LNCaP clone FGC (cell line): ENCODE data around the gene FAM187B.
"Not testable (repeated sequence)": the region's sequence is repeated elsewhere in the genome, so short reads cannot be mapped to it uniquely, and the experiment has no call there.

ENCODE experiments used
- DNase-seq: peaks from one replicate; pipeline ENCODE4 v3.0.0-alpha.2; 2011; ENCODE audit warnings: low read depth
- H3K4me3 ChIP-seq: 2 replicates; pipeline ENCODE4 v1.5.1; 2011; ENCODE audit warnings: mild to moderate bottlenecking, low read depth, low read length, control low read depth
- TF ChIP-seq, protein P1 (sequence below): IDR thresholded peaks from 2 replicates; pipeline ENCODE4 v1.5.1; 2012; ENCODE audit warnings: mild to moderate bottlenecking; ENCODE audit not compliant: control insufficient read depth, insufficient read depth; ENCODE audit errors: extremely low read depth

FAM187B gene

GRCh38 chr19:35225951-35226350 is 2.6 kb downstream of the FAM187B start:
- TF ChIP-seq, protein P1, sequence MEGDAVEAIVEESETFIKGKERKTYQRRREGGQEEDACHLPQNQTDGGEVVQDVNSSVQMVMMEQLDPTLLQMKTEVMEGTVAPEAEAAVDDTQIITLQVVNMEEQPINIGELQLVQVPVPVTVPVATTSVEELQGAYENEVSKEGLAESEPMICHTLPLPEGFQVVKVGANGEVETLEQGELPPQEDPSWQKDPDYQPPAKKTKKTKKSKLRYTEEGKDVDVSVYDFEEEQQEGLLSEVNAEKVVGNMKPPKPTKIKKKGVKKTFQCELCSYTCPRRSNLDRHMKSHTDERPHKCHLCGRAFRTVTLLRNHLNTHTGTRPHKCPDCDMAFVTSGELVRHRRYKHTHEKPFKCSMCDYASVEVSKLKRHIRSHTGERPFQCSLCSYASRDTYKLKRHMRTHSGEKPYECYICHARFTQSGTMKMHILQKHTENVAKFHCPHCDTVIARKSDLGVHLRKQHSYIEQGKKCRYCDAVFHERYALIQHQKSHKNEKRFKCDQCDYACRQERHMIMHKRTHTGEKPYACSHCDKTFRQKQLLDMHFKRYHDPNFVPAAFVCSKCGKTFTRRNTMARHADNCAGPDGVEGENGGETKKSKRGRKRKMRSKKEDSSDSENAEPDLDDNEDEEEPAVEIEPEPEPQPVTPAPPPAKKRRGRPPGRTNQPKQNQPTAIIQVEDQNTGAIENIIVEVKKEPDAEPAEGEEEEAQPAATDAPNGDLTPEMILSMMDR, result no peak
- no peak overlapping the region for H3K4me3 ChIP-seq
- DNase-seq, result no peak

DNA sequence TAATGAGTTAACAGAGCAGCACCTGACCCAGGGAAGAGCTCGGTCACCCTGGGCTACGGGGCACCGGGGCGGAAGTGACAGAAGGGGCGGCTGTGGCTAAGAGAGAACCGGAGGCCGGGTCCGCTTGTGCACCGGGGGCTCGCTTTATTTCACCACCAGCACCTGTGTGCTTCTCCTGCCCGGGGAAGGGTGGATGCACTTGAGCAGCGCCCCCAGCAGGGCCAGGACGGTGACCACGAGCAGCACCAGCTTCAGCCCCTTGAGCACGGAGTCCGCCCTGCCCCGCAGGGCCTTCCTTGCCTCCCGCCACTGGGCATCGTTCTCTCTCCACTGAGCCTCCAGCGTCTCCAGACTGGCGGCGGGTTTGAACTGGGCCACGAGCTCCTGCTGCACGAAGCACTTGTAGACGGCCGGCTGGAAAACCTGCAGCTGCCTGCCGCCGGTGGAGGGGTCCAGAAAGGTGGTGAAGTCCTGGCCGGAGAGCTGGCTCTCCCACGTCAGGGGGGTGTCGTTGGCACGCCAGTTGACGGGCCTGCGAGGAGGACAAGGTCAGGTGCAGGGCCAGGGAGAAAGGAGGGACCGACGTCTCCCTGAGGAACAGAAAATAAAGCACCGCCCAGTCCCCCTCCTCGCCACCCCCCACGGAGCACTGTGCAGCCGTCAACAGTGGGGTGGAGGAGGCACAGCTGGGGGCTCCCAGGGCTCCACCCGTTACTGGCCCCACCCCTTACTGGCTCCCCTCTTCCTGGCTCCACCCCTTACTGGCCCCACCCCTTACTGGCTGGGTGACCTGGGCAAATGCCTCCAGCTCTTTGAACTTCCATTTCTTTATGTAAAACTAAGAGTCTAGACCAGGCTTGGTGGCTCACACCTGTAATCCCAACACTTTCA is 3.6 kb downstream of the FAM187B start:
- no peak overlapping the region for H3K4me3 ChIP-seq
- TF ChIP-seq, protein P1, result no peak
- DNase-seq, result no peak

DNA sequence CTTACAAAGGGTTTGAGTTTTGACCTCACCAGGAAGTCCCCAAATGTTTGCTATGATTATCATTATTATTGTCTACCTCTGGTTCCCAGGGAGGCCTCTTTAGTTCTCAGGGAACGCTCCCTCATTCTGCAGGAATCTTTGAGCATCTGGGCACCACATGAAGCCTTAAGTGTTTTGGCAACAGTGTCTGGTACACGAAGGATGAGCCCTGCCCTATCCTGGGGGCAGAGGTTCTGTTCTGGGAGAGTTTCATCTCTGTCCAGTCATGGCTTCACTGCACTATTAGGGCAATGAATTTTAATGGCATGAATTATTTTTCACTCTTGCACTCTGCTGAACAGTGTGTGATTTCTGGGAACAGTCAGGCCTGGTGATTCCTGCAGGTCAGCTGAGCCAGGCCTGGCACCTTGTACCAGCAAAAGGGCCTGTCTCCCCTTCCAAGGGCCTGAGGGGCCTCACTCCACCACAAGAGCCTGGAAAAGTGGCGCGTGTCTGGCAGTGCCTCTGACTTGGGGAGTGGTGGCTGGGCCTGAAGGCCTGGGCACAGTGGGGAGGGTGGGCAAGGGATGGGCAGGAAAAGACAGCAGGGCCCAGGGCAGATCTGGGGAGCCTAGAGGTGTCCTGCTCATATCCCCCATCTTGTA is 4.6 kb downstream of the FAM187B start:
- TF ChIP-seq, protein P1, result no peak

GRCh38 chr19:35223084-35223790 is 5.3 kb downstream of the FAM187B start:
- TF ChIP-seq, protein P1, result no peak
- DNase-seq, result no peak

More for the DNA sequence above, 4.6 kb downstream of the FAM187B start:
- DNase-seq, result no peak
- H3K4me3 ChIP-seq, result no peak overlapping the region

DNA sequence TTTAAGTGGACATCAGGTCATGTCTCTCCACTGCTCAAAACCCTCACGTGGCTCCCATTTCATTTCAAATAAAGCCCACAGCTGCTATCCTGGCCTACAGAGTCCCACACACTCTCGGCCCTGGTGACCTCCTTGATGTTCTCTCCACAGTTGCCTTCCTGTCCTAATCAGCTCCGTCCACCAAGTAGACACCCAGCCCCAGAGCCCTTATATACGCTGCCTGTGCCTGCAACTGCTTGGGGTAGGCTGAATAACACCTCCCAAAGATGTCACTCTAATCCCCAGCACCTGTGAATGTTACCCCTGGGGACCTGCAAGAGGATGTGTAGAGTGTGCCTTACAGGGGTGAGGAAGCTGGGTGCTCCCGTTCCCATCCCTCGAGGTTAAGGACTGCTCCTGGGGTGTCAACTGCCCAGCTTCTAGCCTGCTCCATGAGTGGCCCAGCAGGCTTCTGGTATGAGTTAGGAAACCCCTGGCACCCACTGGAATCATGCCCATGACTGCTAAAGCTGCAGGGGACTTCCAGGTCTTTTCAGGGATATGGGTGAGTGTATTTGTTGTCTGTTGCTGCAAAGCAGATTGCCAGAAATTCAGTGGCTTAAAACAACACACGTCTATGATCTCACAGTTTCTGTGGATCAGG is 6.0 kb downstream of the FAM187B start:
- no peak for DNase-seq
- H3K4me3 ChIP-seq, result no peak overlapping the region
- TF ChIP-seq, protein P1, result no peak

More at GRCh38 chr19:35223084-35223790, 5.3 kb downstream of the FAM187B start:
- H3K4me3 ChIP-seq, result no peak overlapping the region

DNA sequence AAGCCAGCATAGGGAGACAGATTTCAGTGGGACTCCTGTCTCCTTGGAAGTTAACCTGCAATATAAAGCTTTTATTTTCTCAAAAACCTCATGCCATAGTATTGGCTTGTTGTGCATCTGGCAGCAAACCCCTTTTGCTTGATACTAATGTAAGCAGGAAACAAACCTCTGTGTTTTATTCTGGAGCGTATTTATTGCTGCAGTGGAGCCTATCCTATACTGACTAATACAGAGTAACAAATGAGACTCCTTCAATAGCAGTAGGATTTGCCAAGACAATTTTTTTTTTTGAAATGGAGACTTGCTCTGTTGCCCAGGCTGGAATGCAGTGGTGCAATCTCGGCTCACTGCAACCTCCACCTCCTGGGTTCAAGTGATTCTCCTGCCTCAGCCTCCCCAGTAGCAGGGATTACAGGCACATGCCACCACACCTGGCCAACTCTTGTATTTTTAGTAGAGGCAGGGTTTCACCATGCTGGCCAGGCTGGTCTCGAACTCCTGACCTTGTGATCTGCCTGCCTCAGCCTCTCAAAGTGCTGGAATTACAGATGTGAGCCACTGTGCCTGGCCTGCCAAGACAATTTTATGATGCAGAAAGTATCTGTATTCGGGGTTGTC is 7.5 kb downstream of the FAM187B start:
- DNase-seq, H3K4me3 ChIP-seq: not testable (repeated sequence)
